Adrenal gland (tissue), 5 donors: ENCODE measurements around the gene ST3GAL4.
A peak's percentile ranks its signal among the peaks of the same experiment; 100 is the strongest.

Source experiments
- POLR2A ChIP-seq, 2 donors: fragments of 450-650 bp; IDR thresholded peaks; one replicate each; pipeline ENCODE4 v1.6.1; 2017; ENCODE audit warnings: antibody characterized with exemption in 2 of 2, mild to moderate bottlenecking in 2 of 2, moderate library complexity in 1 of 2
- TF ChIP-seq, protein P1 (sequence below), 6 experiments: fragments of 450-650 bp in 4 of 6; fragments of 200-600 bp in 2 of 6; sonication (generic) in 1 of 6; IDR thresholded peaks; 1 replicate in 5 of 6; 2 replicates in 1 of 6; pipeline versions ENCODE4 v1.5.1 to v1.8.0; 2016 to 2021; ENCODE audit warnings: antibody characterized with exemption in 6 of 6, mild to moderate bottlenecking in 2 of 6, moderate library complexity in 1 of 6
- donor health status: DM: no; HTN: no; CAD: no.

- TF ChIP-seq, protein P1, sequence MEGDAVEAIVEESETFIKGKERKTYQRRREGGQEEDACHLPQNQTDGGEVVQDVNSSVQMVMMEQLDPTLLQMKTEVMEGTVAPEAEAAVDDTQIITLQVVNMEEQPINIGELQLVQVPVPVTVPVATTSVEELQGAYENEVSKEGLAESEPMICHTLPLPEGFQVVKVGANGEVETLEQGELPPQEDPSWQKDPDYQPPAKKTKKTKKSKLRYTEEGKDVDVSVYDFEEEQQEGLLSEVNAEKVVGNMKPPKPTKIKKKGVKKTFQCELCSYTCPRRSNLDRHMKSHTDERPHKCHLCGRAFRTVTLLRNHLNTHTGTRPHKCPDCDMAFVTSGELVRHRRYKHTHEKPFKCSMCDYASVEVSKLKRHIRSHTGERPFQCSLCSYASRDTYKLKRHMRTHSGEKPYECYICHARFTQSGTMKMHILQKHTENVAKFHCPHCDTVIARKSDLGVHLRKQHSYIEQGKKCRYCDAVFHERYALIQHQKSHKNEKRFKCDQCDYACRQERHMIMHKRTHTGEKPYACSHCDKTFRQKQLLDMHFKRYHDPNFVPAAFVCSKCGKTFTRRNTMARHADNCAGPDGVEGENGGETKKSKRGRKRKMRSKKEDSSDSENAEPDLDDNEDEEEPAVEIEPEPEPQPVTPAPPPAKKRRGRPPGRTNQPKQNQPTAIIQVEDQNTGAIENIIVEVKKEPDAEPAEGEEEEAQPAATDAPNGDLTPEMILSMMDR (IDR thresholded peaks at IDR 0.05), result no peak
- TF ChIP-seq POLR2A (IDR thresholded peaks at IDR 0.05), result peak; percentile 10 to 62
Measured at GRCh38 chr11:126416542-126417090, 61.1 kb downstream of the ST3GAL4 start.
